Upper lobe of left lung (tissue), 6 donors: Measurements from ENCODE around the gene RLIM. TPM values are rescaled to one million over a fixed set of nuclear protein-coding genes. Genes with fewer than 3 reads are reported as not detected.

Experiments
- ATAC-seq, 2 donors: fragments of 200-7000 bp; cut with Tn5 transposase; one replicate each; pipeline ENCODE4 v1.9.1; 2022; ENCODE audit warnings: mild to moderate bottlenecking in 2 of 2, moderate library complexity in 2 of 2; ENCODE audit not compliant: low FRiP score in 2 of 2
- DNase-seq, 2 donors: peaks; one replicate each; pipeline ENCODE4 v3.0.0-alpha.2; 2019 to 2020
- H3K27ac ChIP-seq, 4 donors: fragments of 200-600 bp; sonication (generic); one replicate each; pipeline ENCODE4 v1.5.1; 2016 to 2019
- H3K27me3 ChIP-seq, 4 donors: fragments of 200-600 bp; sonication (generic); one replicate each; pipeline ENCODE4 v1.5.1; 2017 to 2019
- H3K36me3 ChIP-seq, 4 donors: fragments of 200-600 bp; sonication (generic); one replicate each; pipeline ENCODE4 v1.5.1; 2016 to 2019
- H3K4me1 ChIP-seq, 4 donors: fragments of 200-600 bp; sonication (generic); one replicate each; pipeline ENCODE4 v1.5.1; 2018 to 2019
- H3K4me3 ChIP-seq, 4 donors: fragments of 200-600 bp; sonication (generic); one replicate each; pipeline ENCODE4 v1.5.1; 2017 to 2019; ENCODE audit warnings: mild to moderate bottlenecking in 2 of 4, moderate library complexity in 1 of 4
- H3K9me3 ChIP-seq, 4 donors: fragments of 200-600 bp; sonication (generic); one replicate each; pipeline ENCODE4 v1.5.1; 2018 to 2019
- CTCF ChIP-seq, 6 experiments: fragments of 450-650 bp in 4 of 6; fragments of 200-600 bp in 2 of 6; sonication (generic) in 2 of 6; IDR thresholded peaks; one replicate each; pipeline ENCODE4 v1.5.1; 2016 to 2019; ENCODE audit warnings: antibody characterized with exemption in 6 of 6
- EP300 ChIP-seq, 4 donors: sonication (generic); formaldehyde crosslinking; IDR thresholded peaks; one replicate each; pipeline ENCODE4 v1.5.1; 2017; ENCODE audit warnings: antibody characterized with exemption in 4 of 4, control low read depth in 2 of 4
- POLR2A ChIP-seq, 4 donors: fragments of 450-650 bp; IDR thresholded peaks; one replicate each; pipeline ENCODE4 v1.5.1; 2016 to 2017; ENCODE audit warnings: antibody characterized with exemption in 4 of 4, mild to moderate bottlenecking in 2 of 4
- POLR2AphosphoS5 ChIP-seq, 2 donors: sonication (generic); formaldehyde crosslinking; IDR thresholded peaks; one replicate each; pipeline ENCODE4 v1.5.1; 2017; ENCODE audit warnings: antibody characterized with exemption in 2 of 2
- WGBS, 2 donors: methylation state at CpG; one replicate each; pipeline ENCODE4 v1.1.5; 2017 to 2018; 5-methylcytosine and 5-hydroxymethylcytosine counted together
- total RNA-seq, 6 donors: library from RNA; depleted of rRNA in 4 of 6; stranded (reverse); fragments of >200 nt in 4 of 6; gene quantifications; one replicate each; pipeline versions ENCODE4 v1.1.0 to v1.2.1, GENCODE V29; 2016 to 2021
- donor health status: DM: no; HTN: no; CAD: no; lungs with moderate emphysema.
- donor health status: DM: no; HTN: yes; CAD: no; lungs with severe emphysema.

The RLIM gene
- total RNA-seq, 6 donors from 2014 or later: 17.8 to 41.5 (median 29.7) TPM

GRCh38 chrX:74536832-74537371, 77.5 kb downstream of the RLIM start:
- WGBS, 2 donors: 42 to 60% methylated on average over 1 to 26 of the region's 26 CpGs
- TF ChIP-seq EP300 (IDR thresholded peaks at IDR 0.05) (no peak), CTCF (IDR thresholded peaks at IDR 0.05) (no peak), POLR2A (IDR thresholded peaks at IDR 0.05) (no peak), POLR2AphosphoS5 (IDR thresholded peaks at IDR 0.05) (no peak)
- H3K9me3 ChIP-seq: no peaks in the 10 kb centered on the region
- ATAC-seq (peak; percentile 44 to 73), DNase-seq (no peak)
- peaks cover 0 to 6% (median 0%) of the 10 kb centered on the region in 4 donors for H3K27me3 ChIP-seq
- H3K4me3 ChIP-seq: peak overlapping the region in 3 of 4 donors; percentile 40 to 55 (median 53)
- H3K36me3 ChIP-seq: no peaks in the 10 kb centered on the region
- peaks cover 0 to 9% (median 3%) of the 10 kb centered on the region in 4 donors for H3K4me1 ChIP-seq
- peak overlapping the region; percentile 76 to 91 (median 88) for H3K27ac ChIP-seq

GRCh38 chrX:74536152-74536831, 78.1 kb downstream of the RLIM start:
- DNase-seq (peak; percentile 82 to 94), ATAC-seq (peak; percentile 86 to 94)
- H3K4me1 ChIP-seq: peaks cover 0 to 9% (median 3%) of the 10 kb centered on the region in 4 donors
- H3K9me3 ChIP-seq: no peaks in the 10 kb centered on the region
- H3K27ac ChIP-seq: peak overlapping the region; percentile 76 to 91 (median 88)
- no peaks in the 10 kb centered on the region for H3K36me3 ChIP-seq
- peaks cover 0 to 6% (median 0%) of the 10 kb centered on the region in 4 donors for H3K27me3 ChIP-seq
- peak overlapping the region; percentile 16 to 55 (median 46) for H3K4me3 ChIP-seq
- 0 to 41% methylated on average over 5 to 41 of the region's 48 CpGs for WGBS, 2 donors
- TF ChIP-seq POLR2AphosphoS5 (IDR thresholded peaks at IDR 0.05): peak; percentile 53 to 66
- TF ChIP-seq POLR2A (IDR thresholded peaks at IDR 0.05): peak in 2 of 4 donors; percentile 29 to 43
- peak; percentile 33 to 76 (median 58) for TF ChIP-seq CTCF (IDR thresholded peaks at IDR 0.05)
- TF ChIP-seq EP300 (IDR thresholded peaks at IDR 0.05): no peak

- TF ChIP-seq POLR2AphosphoS5 (IDR thresholded peaks at IDR 0.05): peak; percentile 15 to 39
- peak in 3 of 6 experiments; percentile 5 to 15 (median 9) for TF ChIP-seq CTCF (IDR thresholded peaks at IDR 0.05)
- TF ChIP-seq POLR2A (IDR thresholded peaks at IDR 0.05): peak in 1 of 4 donors; percentile 17
- no peak for TF ChIP-seq EP300 (IDR thresholded peaks at IDR 0.05)
- Histone ChIP-seq H3K4me3 (peak overlapping the region; percentile 14 to 55 (median 46)), H3K36me3 (no peaks in the 10 kb centered on the region), H3K9me3 (no peaks in the 10 kb centered on the region), H3K27me3 (peaks cover 0 to 6% (median 0%) of the 10 kb centered on the region in 4 donors), H3K4me1 (peaks cover 0 to 9% (median 3%) of the 10 kb centered on the region in 4 donors), H3K27ac (peak overlapping the region; percentile 76 to 91 (median 88))
- peak; percentile 81 to 83 for ATAC-seq
- WGBS, 2 donors: 2 to 32% methylated on average over 12 to 37 of the region's 37 CpGs
- DNase-seq: peak; percentile 69 to 87
Observed at GRCh38 chrX:74535408-74536151, 78.8 kb downstream of the RLIM start.

Other genes starting within 250 kb of the RLIM start
- 10 to 100 TPM in 1 of 6 donors, 1 to 10 TPM in 5; 2.0 to 10.7 (median 4.8) TPM for gene SLC16A2, start 193.1 kb downstream of the RLIM start, total RNA-seq